ENCODE measurements around the gene RIT1. TPM values are rescaled to one million over a fixed set of nuclear protein-coding genes. Genes with fewer than 3 reads are reported as not detected.
"Not testable (repeated sequence)": the region's sequence is repeated elsewhere in the genome, so short reads cannot be mapped to it uniquely, and the experiment has no call there.

The RIT1 gene
- total RNA-seq, 2 experiments from 2014 or later: 19.4 to 20.0 TPM

- peaks cover 50% of the 10 kb centered on the region for H3K36me3 Mint-ChIP-seq
- H3K4me1 Mint-ChIP-seq: peaks cover 4% of the 10 kb centered on the region
- no peak for DNase-seq
- H3K4me3 Mint-ChIP-seq: no peak overlapping the region
- H3K9me3 Mint-ChIP-seq: no peaks in the 10 kb centered on the region
- H3K27me3 Mint-ChIP-seq: no peaks in the 10 kb centered on the region
- H3K27ac Mint-ChIP-seq: no peak overlapping the region
Observed at GRCh38 chr1:155918660-155919059, 7.5 kb upstream of the RIT1 start.

GRCh38 chr1:155913969-155914757 is 3.0 kb upstream of the RIT1 start:
- no peaks in the 10 kb centered on the region for H3K27me3 Mint-ChIP-seq
- no peak for DNase-seq
- H3K27ac Mint-ChIP-seq: peak overlapping the region; percentile 34
- H3K4me3 Mint-ChIP-seq: no peak overlapping the region
- H3K9me3 Mint-ChIP-seq: no peaks in the 10 kb centered on the region
- H3K4me1 Mint-ChIP-seq: peaks cover 19% of the 10 kb centered on the region
- H3K36me3 Mint-ChIP-seq: peaks cover 52% of the 10 kb centered on the region

GRCh38 chr1:155912056-155912536 is 947 bp upstream of the RIT1 start:
- H3K9me3 Mint-ChIP-seq: no peaks in the 10 kb centered on the region
- no peaks in the 10 kb centered on the region for H3K27me3 Mint-ChIP-seq
- peaks cover 46% of the 10 kb centered on the region for H3K36me3 Mint-ChIP-seq
- no peak for DNase-seq
- H3K4me1 Mint-ChIP-seq: peaks cover 19% of the 10 kb centered on the region
- H3K27ac Mint-ChIP-seq: peak overlapping the region; percentile 97
- peak overlapping the region; percentile 99 for H3K4me3 Mint-ChIP-seq

- H3K27ac Mint-ChIP-seq: peak overlapping the region; percentile 97
- peaks cover 38% of the 10 kb centered on the region for H3K36me3 Mint-ChIP-seq
- no peak for DNase-seq
- peaks cover 21% of the 10 kb centered on the region for H3K4me1 Mint-ChIP-seq
- H3K27me3 Mint-ChIP-seq: no peaks in the 10 kb centered on the region
- H3K4me3 Mint-ChIP-seq: peak overlapping the region; percentile 99
- H3K9me3 Mint-ChIP-seq: no peaks in the 10 kb centered on the region
Observed at GRCh38 chr1:155910621-155911121, 478 bp downstream of the RIT1 start.

GRCh38 chr1:155909894-155910293 is 1.3 kb downstream of the RIT1 start:
- Mint-ChIP-seq H3K4me1 (peaks cover 21% of the 10 kb centered on the region), H3K27ac (peak overlapping the region; percentile 70), H3K27me3 (no peaks in the 10 kb centered on the region), H3K36me3 (peaks cover 37% of the 10 kb centered on the region), H3K4me3 (peak overlapping the region; percentile 99), H3K9me3 (no peaks in the 10 kb centered on the region)
- no peak for DNase-seq

- H3K27ac Mint-ChIP-seq: no peak overlapping the region
- H3K27me3 Mint-ChIP-seq: no peaks in the 10 kb centered on the region
- no peak for DNase-seq
- peaks cover 5% of the 10 kb centered on the region for H3K4me1 Mint-ChIP-seq
- no peaks in the 10 kb centered on the region for H3K9me3 Mint-ChIP-seq
- H3K36me3 Mint-ChIP-seq: peaks cover 10% of the 10 kb centered on the region
- H3K4me3 Mint-ChIP-seq: no peak overlapping the region
Observed at GRCh38 chr1:155904261-155904660, 6.9 kb downstream of the RIT1 start.

- no peak for DNase-seq
- Mint-ChIP-seq H3K27ac (no peak overlapping the region), H3K9me3 (no peaks in the 10 kb centered on the region), H3K4me3 (no peak overlapping the region), H3K4me1 (peaks cover 9% of the 10 kb centered on the region), H3K27me3 (no peaks in the 10 kb centered on the region), H3K36me3 (peaks cover 22% of the 10 kb centered on the region)
Observed at GRCh38 chr1:155900161-155900560, 11.0 kb downstream of the RIT1 start.

- Mint-ChIP-seq H3K9me3 (no peaks in the 10 kb centered on the region), H3K4me1 (peaks cover 9% of the 10 kb centered on the region), H3K27me3 (no peaks in the 10 kb centered on the region), H3K4me3 (no peak overlapping the region), H3K27ac (no peak overlapping the region), H3K36me3 (peaks cover 22% of the 10 kb centered on the region)
- no peak for DNase-seq
Observed at GRCh38 chr1:155899683-155900082, 11.5 kb downstream of the RIT1 start.

- Mint-ChIP-seq H3K27me3 (no peaks in the 10 kb centered on the region), H3K4me1 (peaks cover 7% of the 10 kb centered on the region), H3K4me3 (no peak overlapping the region), H3K27ac (no peak overlapping the region), H3K36me3 (peaks cover 18% of the 10 kb centered on the region), H3K9me3 (no peaks in the 10 kb centered on the region)
- no peak for DNase-seq
Observed at GRCh38 chr1:155898888-155899287, 12.3 kb downstream of the RIT1 start.

- H3K36me3 Mint-ChIP-seq: peaks cover 18% of the 10 kb centered on the region
- peaks cover 17% of the 10 kb centered on the region for H3K4me1 Mint-ChIP-seq
- no peak overlapping the region for H3K4me3 Mint-ChIP-seq
- H3K9me3 Mint-ChIP-seq: no peaks in the 10 kb centered on the region
- no peak for DNase-seq
- no peaks in the 10 kb centered on the region for H3K27me3 Mint-ChIP-seq
- peak overlapping the region; percentile 40 for H3K27ac Mint-ChIP-seq
Observed at GRCh38 chr1:155897746-155898145, 13.4 kb downstream of the RIT1 start.

- peaks cover 17% of the 10 kb centered on the region for H3K4me1 Mint-ChIP-seq
- not testable (repeated sequence) for H3K27me3 Mint-ChIP-seq, H3K27ac Mint-ChIP-seq, DNase-seq, H3K9me3 Mint-ChIP-seq, H3K4me3 Mint-ChIP-seq
- H3K36me3 Mint-ChIP-seq: peaks cover 18% of the 10 kb centered on the region
Observed at GRCh38 chr1:155896476-155896875, 14.7 kb downstream of the RIT1 start.

- H3K27ac Mint-ChIP-seq, H3K27me3 Mint-ChIP-seq, DNase-seq, H3K9me3 Mint-ChIP-seq, H3K4me3 Mint-ChIP-seq: not testable (repeated sequence)
- Mint-ChIP-seq H3K4me1 (peaks cover 17% of the 10 kb centered on the region), H3K36me3 (peaks cover 18% of the 10 kb centered on the region)
Observed at GRCh38 chr1:155895617-155896016, 15.5 kb downstream of the RIT1 start.

- H3K4me3 Mint-ChIP-seq: no peak overlapping the region
- no peaks in the 10 kb centered on the region for H3K9me3 Mint-ChIP-seq
- peak overlapping the region; percentile 46 for H3K27ac Mint-ChIP-seq
- DNase-seq: no peak
- no peaks in the 10 kb centered on the region for H3K27me3 Mint-ChIP-seq
- H3K36me3 Mint-ChIP-seq: peaks cover 15% of the 10 kb centered on the region
- H3K4me1 Mint-ChIP-seq: peaks cover 14% of the 10 kb centered on the region
Observed at GRCh38 chr1:155893389-155894142, 17.6 kb downstream of the RIT1 start.

- no peak for DNase-seq
- Mint-ChIP-seq H3K36me3 (peaks cover 13% of the 10 kb centered on the region), H3K4me3 (no peak overlapping the region), H3K4me1 (peaks cover 14% of the 10 kb centered on the region), H3K9me3 (no peaks in the 10 kb centered on the region), H3K27ac (peak overlapping the region; percentile 46), H3K27me3 (no peaks in the 10 kb centered on the region)
Observed at GRCh38 chr1:155892796-155893195, 18.4 kb downstream of the RIT1 start.

GRCh38 chr1:155890251-155890650 is 20.9 kb downstream of the RIT1 start:
- no peak overlapping the region for H3K27ac Mint-ChIP-seq
- H3K27me3 Mint-ChIP-seq: no peaks in the 10 kb centered on the region
- no peak for DNase-seq
- H3K4me1 Mint-ChIP-seq: peaks cover 11% of the 10 kb centered on the region
- H3K4me3 Mint-ChIP-seq: no peak overlapping the region
- H3K9me3 Mint-ChIP-seq: no peaks in the 10 kb centered on the region
- H3K36me3 Mint-ChIP-seq: no peaks in the 10 kb centered on the region

Measured in activated naive CD8-positive, alpha-beta T cell treated with anti-CD3 and anti-CD28 coated beads for 36 hours (primary cell).